Measurements from ENCODE around the gene CKAP4.

GRCh38 chr12:106194351-106194750 lies 53.5 kb downstream of the CKAP4 start:
- TF ChIP-seq CTCF (IDR thresholded peaks at IDR 0.05), result no peak
- TF ChIP-seq ZFX (IDR thresholded peaks at IDR 0.05; ENCODE audit: borderline replicate concordance), result no peak

All from 22Rv1 (cell line).